NCI-H2107 (cell line): ENCODE data around the gene RUVBL2.

Experiments used
- DNase-seq: peaks from one replicate; lab custom pipeline; 2025; lab: John Stamatoyannopoulos, UW

RUVBL2 gene

DNA sequence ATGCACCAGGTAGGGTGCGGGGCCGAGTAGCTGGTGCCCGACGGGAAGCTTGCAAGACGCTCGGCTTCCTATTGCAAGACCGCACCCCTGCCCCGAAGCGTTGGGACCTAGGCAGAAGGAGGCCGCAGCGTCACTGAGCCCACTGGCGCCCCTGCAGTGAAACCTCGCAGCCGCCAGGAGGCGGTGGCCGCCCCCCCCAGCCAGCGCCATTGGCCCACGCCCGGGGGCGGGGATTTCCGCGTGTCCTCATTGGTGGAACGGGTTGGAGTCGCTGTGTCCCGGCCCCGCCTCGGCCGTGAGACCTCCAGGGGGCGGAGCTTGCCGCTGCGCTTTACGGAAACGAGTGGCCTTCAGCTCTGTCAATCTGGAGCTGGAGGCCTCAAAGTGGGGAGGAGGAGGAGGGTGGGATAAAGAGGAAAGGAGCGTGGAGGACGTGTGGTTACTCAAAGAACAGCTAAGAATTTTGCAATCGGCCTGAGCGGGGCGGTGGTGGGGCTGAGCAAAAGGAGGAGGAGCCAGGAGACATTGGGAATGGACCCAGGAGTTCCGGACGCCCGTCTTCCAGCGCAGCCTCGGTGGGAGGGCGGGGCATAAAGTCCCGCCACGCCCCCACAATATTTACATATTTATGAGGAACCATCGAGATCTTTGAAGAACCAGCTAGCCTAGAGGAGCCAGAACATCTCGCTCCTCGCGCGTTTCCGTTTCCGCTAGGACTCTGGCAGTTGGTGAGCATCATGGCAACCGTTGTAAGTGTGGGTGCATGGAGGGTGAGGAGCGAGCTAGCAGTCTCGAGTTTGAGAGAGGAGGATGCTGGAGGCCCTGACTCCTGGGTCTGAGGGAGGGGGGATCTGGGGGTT is at the start of gene RUVBL2, which contains the start of gene GYS1:
Gene RUVBL2 (plus strand): TSS at position 713 of the 860 bp plus-strand sequence. CDS start 25 bp downstream, at position 738.
Gene GYS1 (minus strand): TSS at position 135 of the 860 bp plus-strand sequence. CDS start 197 bp downstream, outside the sequence.
- DNase-seq = peak; percentile 95

DNA sequence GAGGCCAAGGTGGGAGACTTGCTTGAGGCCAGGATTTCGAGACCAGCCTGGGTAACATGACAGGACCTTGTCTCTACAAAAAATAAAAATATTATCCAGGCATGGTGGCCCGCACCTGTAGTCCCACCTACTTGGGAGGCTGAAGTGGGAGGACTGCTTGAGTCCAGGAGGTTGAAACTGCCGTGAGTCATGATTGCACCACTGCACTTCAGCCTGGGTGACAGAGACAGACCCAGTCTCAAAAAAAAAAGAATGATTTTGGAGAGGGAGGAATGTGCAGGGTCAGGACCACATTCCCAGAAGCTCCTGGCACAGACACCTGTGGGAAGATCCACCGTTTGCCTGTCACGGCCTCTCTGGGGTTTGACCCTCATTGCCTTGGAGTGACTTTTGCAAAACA is 48.3 kb upstream of the RUVBL2 start:
- DNase-seq = no peak

DNA sequence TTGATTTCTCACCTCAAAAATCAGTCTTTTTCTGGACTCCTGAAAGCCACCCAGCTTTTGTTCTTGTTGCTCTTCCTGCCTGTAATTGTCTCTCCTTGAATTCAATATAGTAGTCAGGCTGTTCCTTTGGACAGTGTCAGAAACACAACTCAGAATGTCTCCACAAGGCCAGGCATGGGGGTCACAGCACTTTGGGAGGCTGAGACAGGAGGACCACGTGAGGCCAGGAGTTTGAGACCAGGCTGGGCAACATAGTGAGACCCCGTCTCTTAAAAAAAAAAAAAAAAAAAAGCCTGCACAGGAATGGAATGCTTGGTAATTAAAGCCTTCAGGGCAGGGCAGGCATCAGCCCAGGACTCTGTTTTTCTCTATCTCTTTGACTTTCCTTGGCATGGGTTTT is 47.9 kb upstream of the RUVBL2 start:
- DNase-seq = no peak

DNA sequence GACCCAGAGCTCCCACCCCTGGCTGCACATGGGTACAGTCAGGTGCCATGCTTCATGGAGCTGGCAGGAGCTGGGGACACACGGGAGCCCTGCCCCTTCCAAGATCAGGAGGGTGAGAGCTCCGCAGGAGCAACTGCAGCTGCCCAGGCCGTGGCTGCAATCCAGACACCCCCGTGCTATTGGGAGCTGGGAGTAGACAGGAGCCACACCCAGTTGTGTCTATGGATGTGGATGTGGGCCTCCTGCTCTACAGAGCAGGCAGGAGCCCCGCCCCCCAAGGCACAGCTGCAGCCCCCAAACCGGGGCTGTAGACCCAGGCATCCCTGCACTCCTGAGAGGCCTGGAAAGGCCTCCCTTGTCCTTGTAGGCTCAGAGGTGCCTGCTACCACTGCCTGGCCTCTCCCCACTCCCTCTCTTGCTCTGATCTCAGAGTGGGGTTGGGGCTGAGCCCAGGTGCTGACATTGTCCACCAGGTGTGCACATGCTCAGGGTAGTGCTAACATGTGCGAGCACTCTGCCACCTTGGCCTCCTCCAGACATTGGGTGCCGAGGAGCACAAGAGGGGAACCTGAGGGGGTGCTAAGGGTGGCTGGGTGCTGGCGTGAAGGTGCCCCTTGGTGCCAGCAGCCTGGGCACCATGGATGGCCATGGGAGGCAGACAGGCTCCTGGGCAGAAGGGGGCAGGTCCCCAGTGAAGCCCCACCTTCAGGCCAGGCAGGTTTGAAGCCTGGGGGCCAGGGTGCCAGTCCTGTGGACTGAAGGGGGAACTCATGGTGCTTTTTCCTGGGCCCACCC is 47.0 kb upstream of the RUVBL2 start:
- no peak for DNase-seq

DNA sequence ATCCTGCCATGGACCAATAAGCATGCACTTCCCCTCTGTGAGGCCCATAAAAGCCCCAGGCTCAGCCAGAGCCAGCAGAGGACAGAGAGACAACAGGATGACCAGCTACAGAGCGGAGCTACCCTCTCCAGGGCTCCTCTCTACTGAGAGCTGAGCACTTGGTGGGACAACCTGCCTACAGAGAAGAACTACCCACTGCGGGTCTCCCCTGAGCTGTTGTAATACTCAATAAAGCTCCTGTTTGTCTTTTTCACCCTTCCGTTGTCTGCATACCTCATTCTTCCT is 46.5 kb upstream of the RUVBL2 start:
- DNase-seq = no peak

DNA sequence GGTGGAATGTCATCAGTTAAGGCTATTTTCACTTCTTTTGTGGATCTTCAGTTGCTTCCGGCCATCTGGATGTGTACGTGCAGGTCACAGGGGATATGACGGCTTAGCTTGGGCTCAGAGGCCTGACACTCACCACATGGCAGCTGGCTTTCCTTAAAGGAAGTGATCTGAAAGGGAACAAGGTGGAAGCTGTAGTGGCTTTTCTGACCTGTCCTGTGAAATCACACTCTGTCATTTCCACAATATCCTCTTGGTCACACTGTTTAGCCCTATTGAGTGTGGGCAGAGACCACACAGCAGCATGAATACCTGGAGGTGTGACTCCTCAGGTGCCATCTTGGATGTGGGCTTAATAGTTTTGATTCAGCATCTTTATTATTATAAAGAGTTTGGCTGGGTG is 43.5 kb upstream of the RUVBL2 start:
- no peak for DNase-seq

DNA sequence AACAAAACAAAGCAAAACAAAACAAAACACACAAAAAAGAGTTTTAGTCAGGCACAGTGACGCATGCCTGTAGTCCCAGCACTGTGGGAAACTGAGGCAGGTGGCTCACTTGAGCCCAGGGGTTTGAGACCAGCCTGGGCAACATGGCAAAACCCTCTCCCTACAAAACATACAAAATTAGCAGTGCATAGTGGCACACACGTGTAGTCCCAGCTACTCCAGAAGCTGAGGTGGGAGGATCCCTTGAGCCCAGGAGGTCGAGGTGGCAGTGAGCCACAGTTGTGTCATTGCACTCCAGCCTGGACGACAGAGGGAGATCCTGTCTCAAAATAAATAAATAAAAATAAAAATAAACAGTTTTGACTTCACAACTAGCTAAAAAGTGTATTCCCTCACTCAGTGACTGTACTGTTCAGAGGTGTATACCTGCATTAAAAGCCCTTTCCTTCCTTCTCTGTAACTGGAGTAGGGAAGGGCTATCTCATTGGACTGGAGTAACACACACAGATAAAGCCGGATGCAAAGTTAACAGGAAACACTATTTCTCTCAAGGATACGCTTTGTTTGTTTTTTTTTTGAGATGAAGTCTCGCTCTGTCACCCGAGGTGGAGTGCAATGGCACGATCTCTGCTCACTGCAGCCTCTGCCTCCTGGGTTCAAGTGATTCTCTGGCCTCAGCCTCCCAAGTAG is 42.7 kb upstream of the RUVBL2 start:
- no peak for DNase-seq

DNA sequence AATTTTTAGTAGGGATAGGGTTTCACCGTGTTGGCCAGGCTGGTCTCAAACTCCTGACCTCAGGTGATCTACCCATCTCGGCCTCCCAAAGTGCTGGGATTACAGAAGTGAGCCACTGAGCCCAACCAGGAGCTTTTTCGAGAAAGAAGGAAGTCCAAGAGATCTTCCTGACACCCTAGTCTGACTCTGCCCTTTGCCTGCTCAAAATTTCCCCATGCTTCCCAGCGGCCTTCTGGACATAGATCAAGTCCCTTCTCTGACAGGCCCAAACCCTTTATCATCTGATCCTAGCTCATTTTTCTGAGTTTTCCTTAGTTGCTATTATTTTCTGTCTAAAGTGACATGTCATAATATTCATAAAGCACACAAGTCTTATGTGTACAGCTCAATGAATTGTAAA is 40.5 kb upstream of the RUVBL2 start:
- DNase-seq = no peak

DNA sequence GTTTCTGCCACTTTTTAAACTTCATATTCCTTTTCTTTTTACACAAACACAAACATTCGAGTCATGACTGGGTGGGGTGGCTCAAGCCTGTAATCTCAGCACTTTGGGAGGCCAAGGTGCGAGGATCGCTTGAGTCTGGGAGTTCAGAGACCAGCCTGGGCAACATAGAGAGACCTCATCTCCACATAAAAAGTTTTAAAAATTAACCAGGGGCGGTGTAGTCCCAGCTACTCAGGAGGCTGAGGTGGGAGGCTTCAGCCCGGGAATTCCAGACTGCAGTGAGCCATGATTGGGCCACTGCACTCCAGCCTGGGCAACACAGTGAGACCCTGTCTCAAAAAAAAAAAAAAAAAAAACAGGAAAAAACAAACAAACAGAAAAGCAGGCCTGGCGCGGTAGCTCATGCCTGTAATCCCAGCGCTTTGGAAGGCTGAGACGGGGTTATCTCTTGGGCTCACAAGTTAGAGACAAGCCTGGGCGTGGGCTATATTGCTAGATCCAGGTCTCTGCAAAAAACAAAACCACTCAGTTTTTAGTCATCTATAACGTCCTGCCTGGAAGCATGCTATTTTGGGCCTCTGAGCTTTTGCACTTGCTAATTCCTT is 39.6 kb upstream of the RUVBL2 start:
- DNase-seq = no peak

DNA sequence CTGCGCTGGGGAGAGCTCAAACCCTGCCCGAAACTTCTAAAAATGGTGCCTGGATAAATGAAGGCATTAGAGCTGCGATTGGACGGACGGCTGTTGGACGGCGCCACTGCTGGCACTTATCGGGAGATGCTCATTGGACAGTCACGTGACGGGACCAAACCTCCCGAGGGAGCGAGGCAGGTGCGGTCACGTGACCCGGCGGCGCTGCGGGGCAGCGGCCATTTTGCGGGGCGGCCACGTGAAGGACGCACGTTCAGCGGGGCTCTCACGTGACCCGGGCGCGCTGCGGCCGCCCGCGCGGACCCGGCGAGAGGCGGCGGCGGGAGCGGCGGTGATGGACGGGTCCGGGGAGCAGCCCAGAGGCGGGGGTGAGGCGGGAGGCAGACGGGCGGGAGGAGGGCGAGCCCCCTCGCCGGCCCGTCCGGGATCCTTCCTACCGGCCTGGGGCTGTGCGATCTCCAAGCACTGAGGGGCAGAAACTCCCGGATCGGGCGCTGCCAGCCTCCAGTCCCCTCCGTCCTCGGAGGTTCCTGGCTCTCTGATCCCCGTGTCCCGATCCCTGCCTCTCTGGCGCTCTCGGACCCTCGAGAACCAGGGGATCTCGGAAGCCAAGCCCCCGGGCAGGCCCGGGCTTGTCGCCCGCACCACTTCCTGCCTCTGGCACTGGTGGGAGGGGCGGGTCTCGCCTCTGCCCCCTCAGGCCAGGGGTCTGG is 38.9 kb upstream of the RUVBL2 start, which contains the start of gene BAX:
Gene BAX (plus strand): TSS at position 281 of the 713 bp plus-strand sequence. CDS start 54 bp downstream, at position 335.
- peak; percentile 96 for DNase-seq

DNA sequence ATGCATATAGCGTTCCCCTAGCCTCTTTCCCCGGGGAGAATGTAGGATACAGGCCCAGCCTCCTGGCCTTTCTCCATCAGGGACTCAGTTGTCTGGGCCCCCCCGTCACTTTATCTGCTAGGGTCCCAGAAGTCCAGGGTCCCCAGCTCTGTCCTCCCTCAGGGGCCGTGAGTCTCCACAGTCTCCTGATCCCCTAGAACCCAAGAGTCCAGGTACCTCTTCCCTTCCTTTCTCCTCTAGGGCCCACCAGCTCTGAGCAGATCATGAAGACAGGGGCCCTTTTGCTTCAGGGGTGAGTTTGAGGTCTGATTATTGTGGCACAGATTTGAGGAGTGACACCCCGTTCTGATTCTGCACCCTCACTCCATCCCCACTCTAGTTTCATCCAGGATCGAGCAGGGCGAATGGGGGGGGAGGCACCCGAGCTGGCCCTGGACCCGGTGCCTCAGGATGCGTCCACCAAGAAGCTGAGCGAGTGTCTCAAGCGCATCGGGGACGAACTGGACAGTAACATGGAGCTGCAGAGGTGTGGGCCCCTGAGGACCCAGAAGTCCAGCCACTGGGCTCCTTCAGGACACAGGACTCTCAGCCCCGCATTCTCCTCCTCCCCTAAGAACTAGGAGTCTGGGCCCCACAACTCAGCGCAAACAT is 38.3 kb upstream of the RUVBL2 start:
- DNase-seq = no peak

DNA sequence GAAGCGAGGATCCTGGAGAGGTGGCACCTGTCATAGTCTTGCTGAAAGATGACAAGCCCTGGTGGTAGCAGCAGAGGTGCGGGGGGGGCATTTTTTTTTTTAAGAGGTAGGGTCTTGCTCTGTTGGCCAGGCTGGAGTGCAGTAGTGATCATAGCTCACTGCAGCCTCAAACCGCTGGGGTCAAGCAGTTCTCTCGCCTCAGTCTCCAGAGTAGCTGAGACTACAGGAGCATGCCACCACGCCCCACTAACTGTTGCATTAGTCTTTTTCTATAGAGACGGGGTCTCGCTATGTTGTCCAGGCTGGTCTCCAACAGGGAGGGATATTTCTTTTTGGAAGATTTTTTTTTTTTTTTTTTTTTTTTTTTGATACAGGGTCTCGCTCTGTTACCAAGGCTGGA is 35.7 kb upstream of the RUVBL2 start:
- no peak for DNase-seq

DNA sequence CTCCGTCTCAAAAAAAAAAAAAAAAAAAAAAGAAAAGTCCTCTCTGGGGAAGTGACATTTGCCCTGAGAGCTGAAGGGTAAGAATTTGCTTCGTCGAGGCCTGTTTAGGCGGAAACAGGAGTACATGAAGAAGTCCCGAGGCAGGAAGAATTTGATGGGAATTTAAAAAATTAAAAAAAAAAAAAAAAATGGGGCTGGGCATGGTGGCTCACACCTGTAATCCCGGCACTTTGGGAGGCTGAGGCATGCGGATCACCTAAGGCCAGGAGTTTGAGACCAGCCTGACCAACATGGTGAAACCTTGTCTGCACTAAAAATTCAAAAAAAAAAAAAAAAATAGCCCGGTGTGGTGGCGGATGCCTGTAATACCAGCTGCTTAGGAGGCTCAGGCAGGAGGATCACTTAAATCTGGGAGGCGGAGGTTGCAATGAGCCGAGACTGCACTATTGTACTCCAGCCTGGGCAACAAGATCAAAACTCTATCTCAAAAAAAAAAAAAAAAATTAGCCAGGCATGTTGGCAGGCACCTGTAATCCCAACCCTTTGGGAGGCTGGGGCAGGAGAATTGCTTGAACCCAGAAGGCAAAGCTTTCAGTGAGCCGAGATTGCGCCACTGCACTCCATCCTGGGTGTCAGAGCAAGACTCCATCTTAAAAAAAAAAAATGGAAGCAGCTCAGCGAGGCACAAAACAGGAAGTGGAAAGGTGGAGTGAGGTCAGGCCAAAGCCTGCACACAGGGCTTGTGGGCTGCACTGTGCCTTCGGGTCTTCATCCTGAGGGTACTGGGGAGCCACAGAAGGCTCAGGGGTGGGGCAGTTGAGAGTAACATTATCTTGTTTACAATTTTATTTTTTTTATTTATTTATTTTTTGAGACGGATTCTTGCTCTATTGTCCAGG is 34.1 kb upstream of the RUVBL2 start:
- no peak for DNase-seq

DNA sequence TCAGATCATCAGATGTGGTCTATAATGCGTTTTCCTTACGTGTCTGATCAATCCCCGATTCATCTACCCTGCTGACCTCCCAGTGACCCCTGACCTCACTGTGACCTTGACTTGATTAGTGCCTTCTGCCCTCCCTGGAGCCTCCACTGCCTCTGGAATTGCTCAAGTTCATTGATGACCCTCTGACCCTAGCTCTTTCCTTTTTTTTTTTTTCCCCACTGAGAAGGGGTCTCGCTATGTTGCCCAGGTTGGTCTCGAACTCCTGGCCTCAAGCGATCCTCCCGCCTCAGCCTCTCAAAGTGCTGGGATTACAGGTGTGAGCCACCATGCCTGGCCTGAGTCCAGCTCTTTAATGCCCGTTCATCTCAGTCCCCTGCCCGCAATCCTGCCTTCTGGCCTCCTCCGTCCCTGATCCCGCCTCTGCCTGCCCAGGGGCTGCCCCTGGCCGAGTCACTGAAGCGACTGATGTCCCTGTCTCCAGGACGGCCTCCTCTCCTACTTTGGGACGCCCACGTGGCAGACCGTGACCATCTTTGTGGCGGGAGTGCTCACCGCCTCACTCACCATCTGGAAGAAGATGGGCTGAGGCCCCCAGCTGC is 32.5 kb upstream of the RUVBL2 start:
- DNase-seq = no peak

DNA sequence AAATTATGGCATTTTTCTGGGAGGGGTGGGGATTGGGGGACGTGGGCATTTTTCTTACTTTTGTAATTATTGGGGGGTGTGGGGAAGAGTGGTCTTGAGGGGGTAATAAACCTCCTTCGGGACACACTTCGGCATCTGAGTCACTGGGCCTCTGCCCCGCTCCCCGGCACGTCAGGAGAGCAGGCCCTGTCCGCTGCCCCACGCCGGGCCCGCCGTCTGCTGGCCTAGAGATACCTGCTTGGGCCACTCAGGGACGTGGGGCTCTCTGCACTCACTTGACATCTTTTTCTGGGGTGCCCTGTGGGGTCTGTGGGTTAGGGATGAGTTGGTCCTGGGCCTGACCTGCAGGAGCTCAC is 32.0 kb upstream of the RUVBL2 start:
- DNase-seq = no peak

DNA sequence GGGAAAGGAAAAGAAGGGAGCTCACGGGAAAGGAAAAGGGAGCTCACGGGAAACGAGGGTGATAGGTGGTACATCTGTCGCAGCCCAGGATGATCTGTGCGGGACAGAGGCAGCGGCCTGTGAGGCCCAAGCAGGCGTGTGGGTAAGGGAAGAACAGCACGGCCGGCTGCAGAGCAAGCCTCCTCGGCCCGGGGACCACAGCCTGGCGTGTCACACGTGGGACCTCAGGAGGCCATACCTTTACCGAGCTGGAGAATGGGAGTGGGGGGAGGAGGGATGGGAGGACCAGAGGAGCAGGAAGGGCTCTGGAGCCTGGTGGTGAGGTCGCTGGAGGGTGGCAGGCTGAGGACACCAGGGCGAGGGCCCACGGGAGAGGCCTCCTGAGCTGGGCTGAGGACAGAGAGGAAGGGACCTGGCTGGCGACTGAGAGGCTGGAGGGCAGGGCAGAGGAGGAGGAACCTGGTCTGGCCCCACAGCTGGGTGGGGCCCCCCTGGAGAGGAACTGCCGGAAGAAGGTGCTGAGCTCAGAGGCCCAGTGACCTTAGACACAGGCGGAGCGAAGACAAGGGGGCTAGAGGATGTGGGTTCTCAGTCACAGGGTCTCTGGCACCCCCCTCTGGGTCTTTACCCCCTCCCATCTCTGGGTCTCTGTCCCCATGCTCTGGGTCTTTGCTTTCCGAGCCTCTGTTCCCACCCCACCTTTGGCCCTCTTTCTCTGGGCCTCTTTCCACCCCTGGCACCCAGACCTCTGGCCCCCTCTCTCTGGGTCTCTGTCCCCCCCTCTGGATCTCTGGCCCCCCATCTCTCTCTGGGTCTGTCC is 31.4 kb upstream of the RUVBL2 start:
- no peak for DNase-seq

DNA sequence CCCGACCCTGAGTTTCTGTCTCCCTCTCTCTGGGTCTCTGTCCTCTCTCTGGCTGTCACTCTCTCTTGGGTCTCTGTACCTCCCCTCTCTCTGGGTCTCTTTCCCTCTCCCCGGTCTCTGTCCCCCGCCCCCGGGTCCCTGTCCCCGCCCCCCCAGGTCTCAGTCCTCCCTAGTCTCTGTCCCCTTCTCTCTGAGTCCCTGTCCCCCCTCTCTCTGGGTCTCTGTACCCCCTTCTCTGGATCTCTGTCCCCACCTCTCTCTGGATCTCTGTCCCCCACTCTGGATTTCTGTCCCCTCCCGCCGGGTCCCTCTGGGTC is 30.9 kb upstream of the RUVBL2 start:
- no peak for DNase-seq

DNA sequence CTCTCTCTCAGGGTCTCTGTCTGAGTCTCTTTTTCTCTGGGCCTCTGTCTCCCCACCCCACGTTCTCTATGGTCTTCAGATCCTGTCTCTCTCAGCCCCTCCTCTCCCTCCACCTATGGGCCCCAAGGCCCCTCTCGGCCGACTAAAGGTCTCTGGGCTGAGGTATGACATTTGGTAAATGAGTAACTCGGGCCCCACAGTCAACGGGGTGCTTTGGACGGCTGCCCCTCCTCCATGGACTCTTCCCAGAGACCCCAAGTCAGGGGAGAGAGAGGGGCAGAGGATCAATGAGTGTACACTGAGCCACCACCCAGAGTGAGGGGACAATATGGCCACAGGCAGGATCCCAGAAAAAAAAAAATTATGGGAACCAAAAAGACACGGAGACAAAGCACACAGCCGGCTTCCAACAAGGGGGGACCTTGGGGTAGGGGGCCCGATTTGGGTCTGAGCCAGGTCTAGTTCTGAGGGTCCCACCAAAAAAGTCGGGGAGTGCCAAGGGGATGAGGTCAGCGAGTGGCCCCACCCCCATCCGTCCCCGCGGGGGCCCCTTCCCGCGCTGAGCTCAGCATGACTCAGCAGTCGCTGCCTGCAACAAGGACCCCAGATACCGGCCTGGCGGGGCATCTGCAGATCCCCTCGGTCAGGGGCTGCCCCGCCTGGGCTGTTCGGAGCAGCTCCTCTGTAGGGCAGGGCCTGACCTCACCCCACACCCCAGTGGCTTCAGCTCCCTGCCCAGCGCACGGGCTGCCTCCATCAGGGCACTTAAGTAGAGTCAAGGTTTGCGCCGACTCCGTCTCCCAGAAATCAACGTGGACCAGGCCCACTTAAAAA is 30.1 kb upstream of the RUVBL2 start:
- no peak for DNase-seq
